CD4-positive, alpha-beta T cell treated with Interleukin-21 for 1 hour (primary cell): ENCODE data around the gene MVB12B.
"Not testable (repeated sequence)": the region's sequence is repeated elsewhere in the genome, so short reads cannot be mapped to it uniquely, and the experiment has no call there.

Source experiments
- DNase-seq: peaks from one replicate; pipeline ENCODE4 v3.0.0-alpha.2; 2020

The MVB12B gene

GRCh38 chr9:126551812-126552211 lies 225.2 kb downstream of the MVB12B start:
- no peak for DNase-seq

- no peak for DNase-seq
These were observed 227.7 kb downstream of the MVB12B start for GRCh38 chr9:126554292-126554691.

DNA sequence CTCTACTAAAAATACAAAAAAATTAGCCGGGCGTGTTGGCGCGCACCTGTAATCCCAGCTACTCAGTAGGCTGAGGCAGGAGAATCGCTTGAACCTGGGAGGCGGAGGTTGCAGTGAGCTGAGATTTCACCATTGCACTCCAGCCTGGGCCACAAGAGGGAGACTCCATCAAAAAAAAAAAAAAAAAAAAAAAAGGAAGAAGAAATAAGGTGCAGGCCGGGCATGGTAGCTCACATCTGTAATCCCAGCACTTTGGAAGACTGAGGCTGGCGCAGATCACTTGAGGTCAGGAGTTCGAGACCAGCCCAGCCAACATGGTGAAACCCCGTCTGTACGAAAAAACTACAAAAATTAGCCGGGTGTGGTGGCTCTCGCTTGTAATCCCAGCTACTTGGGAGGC lies 228.8 kb downstream of the MVB12B start:
- DNase-seq: not testable (repeated sequence)
